Erythroblast (primary cell): Measurements from ENCODE around the gene KLHL36.

Experiments used
- GATA1 ChIP-seq: IDR thresholded peaks from 2 replicates; pipeline ENCODE4 v1.6.1; 2011; ENCODE audit warnings: low read depth, mild to moderate bottlenecking, control low read depth, low read length, moderate library complexity
- POLR2A ChIP-seq: IDR thresholded peaks from 2 replicates; pipeline ENCODE4 v1.6.1; 2011; ENCODE audit warnings: mild to moderate bottlenecking, low read length

DNA sequence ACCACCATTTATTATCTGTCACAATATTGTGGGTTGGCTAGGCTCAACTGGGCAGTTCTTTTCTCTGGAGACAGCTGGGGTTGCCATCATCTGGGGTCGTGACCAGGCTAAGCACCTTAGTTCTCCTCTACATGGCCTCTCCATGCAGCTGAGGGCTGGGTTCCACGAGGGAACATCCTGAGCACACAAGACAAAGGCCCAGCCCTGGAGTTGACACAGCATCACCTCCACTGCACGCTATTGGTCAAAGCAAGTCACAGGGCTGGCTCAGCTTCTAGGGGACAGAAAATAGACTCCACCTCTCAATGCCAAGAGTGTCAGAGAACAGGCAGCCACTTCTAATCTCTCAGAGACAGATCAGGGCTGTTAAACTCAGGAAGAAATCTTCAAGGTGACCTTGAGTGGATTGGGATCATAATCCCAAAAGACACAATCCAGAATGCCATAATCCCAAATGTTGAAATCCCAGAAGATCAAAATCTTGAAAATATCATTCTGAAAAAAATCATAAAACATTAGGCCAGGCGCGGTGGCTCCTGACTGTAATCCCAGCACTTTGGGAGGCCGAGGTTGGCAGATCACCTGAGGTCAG is 38.5 kb downstream of the KLHL36 start:
- no peak for TF ChIP-seq POLR2A
- TF ChIP-seq GATA1: no peak
